IMR-90 (cell line): ENCODE results near the gene MYO9A. TPM values are rescaled to one million over a fixed set of nuclear protein-coding genes. Genes with fewer than 3 reads are reported as not detected.

Experiments used
- ATAC-seq: fragments of 200-7000 bp; cut with Tn5 transposase; 2 replicates; pipeline ENCODE4 v1.9.1; 2020; ENCODE audit warnings: low read depth, mild to moderate bottlenecking, moderate library complexity
- BruUV-seq: library from RNA; stranded (reverse); fragments of 400-500 nt; replicated peaks from 2 replicates; lab custom pipeline; 2021; lab: Mats Ljungman, UMichigan
- CTCF ChIA-PET: fragments of 300-600 bp; formaldehyde crosslinking; extraction: SDS; loops from one replicate; lab custom pipeline; 2021; ENCODE audit warnings: antibody characterized with exemption; lab: Yijun Ruan, JAX
- POLR2A ChIA-PET: fragments of 300-600 bp; sonication (Branson Sonifier 250); formaldehyde crosslinking; loops from one replicate; lab custom pipeline; 2022; ENCODE audit warnings: antibody characterized with exemption; ENCODE audit not compliant: unreplicated experiment; lab: Charles Lee
- DNase-seq: peaks from one replicate; pipeline ENCODE4 v3.0.0; 2013
- H2AFZ ChIP-seq: replicated peaks from 2 replicates; pipeline ENCODE3; 2013; ENCODE audit warnings: low read length, mild to moderate bottlenecking; ENCODE audit not compliant: poor library complexity
- H2AK5ac ChIP-seq: 2 replicates; pipeline ENCODE4 v1.6.1; 2013; ENCODE audit warnings: low read depth, low read length, inconsistent platforms
- H2AK9ac ChIP-seq: replicated peaks from 2 replicates; pipeline ENCODE3; 2013; ENCODE audit warnings: mild to moderate bottlenecking, low read depth, low read length, moderate library complexity; ENCODE audit not compliant: poor library complexity
- H2BK120ac ChIP-seq: 2 replicates; pipeline ENCODE4 v1.6.1; 2013; ENCODE audit warnings: low read depth, low read length, inconsistent platforms
- H2BK15ac ChIP-seq: 3 replicates; pipeline ENCODE4 v1.6.1; 2013; ENCODE audit warnings: low read depth, low read length, inconsistent platforms
- H2BK20ac ChIP-seq: 2 replicates; pipeline ENCODE4 v1.6.1; 2013; ENCODE audit warnings: low read depth, mild to moderate bottlenecking, inconsistent platforms, low read length, moderate library complexity
- H2BK5ac ChIP-seq: 2 replicates; pipeline ENCODE4 v1.6.1; 2013; ENCODE audit warnings: mild to moderate bottlenecking, low read depth, low read length, inconsistent platforms; ENCODE audit not compliant: poor library complexity, severe bottlenecking
- H3K14ac ChIP-seq: replicated peaks from 2 replicates; pipeline ENCODE4 v1.6.1; 2013; ENCODE audit warnings: low read depth, low read length, inconsistent platforms
- H3K18ac ChIP-seq: 2 replicates; pipeline ENCODE4 v1.6.1; 2013; ENCODE audit warnings: low read depth, low read length, control low read depth
- H3K23ac ChIP-seq: 2 replicates; pipeline ENCODE4 v1.6.1; 2013; ENCODE audit warnings: low read depth, low read length, inconsistent platforms
- H3K27ac ChIP-seq: 2 replicates; pipeline ENCODE4 v1.5.1; 2013; ENCODE audit warnings: mild to moderate bottlenecking, control low read depth, low read length; ENCODE audit not compliant: insufficient read depth
- H3K27me3 ChIP-seq: 2 replicates; pipeline ENCODE4 v1.6.1; 2013; ENCODE audit warnings: low read length; ENCODE audit not compliant: control insufficient read depth, insufficient read depth
- H3K36me3 ChIP-seq: 2 replicates; pipeline ENCODE4 v1.6.1; 2013; ENCODE audit warnings: low read length, mixed read lengths; ENCODE audit not compliant: control insufficient read depth, insufficient read depth
- H3K4ac ChIP-seq: 2 replicates; pipeline ENCODE4 v1.6.1; 2013; ENCODE audit warnings: low read depth, low read length, inconsistent platforms
- H3K4me1 ChIP-seq: 2 replicates; pipeline ENCODE4 v1.6.1; 2013; ENCODE audit warnings: low read length, mixed read lengths; ENCODE audit not compliant: control insufficient read depth, insufficient read depth
- H3K4me2 ChIP-seq: 2 replicates; pipeline ENCODE4 v1.6.1; 2013; ENCODE audit warnings: low read depth, mild to moderate bottlenecking, control low read depth, low read length, moderate library complexity
- H3K4me3 ChIP-seq: 2 replicates; pipeline ENCODE4 v1.5.1; 2013; ENCODE audit warnings: low read depth, mild to moderate bottlenecking, control low read depth, low read length, moderate library complexity; ENCODE audit not compliant: insufficient read depth
- H3K56ac ChIP-seq: 2 replicates; pipeline ENCODE4 v1.6.1; 2013; ENCODE audit warnings: low read length, inconsistent platforms; ENCODE audit not compliant: insufficient read depth; ENCODE audit errors: extremely low read depth
- H3K79me1 ChIP-seq, 2 experiments: 2 replicates each; pipeline ENCODE4 v1.6.1; 2013; ENCODE audit warnings: low read length in 2 of 2, inconsistent platforms in 1 of 2, low read depth in 1 of 2
- H3K9ac ChIP-seq: 2 replicates; pipeline ENCODE4 v1.6.1; 2013; ENCODE audit warnings: low read depth, low read length, control low read depth
- H3K9me1 ChIP-seq: 2 replicates; pipeline ENCODE4 v1.6.1; 2013; ENCODE audit warnings: low read length, inconsistent platforms; ENCODE audit not compliant: insufficient read depth
- H3K9me3 ChIP-seq: 2 replicates; pipeline ENCODE4 v1.6.1; 2013; ENCODE audit warnings: low read length; ENCODE audit not compliant: control insufficient read depth, insufficient read depth
- H4K20me1 ChIP-seq: 2 replicates; pipeline ENCODE4 v1.6.1; 2013; ENCODE audit warnings: low read length, inconsistent platforms; ENCODE audit not compliant: insufficient read depth
- H4K5ac ChIP-seq: 2 replicates; pipeline ENCODE4 v1.6.1; 2013; ENCODE audit warnings: mild to moderate bottlenecking, low read depth, low read length, control low read depth
- H4K8ac ChIP-seq, 2 experiments: 2 replicates each; pipeline ENCODE4 v1.6.1; 2013; ENCODE audit warnings: low read depth in 2 of 2, low read length in 2 of 2, control low read depth in 1 of 2, inconsistent platforms in 1 of 2
- H4K91ac ChIP-seq: 2 replicates; pipeline ENCODE4 v1.6.1; 2013; ENCODE audit warnings: low read depth, low read length, inconsistent platforms; ENCODE audit not compliant: insufficient read depth
- CHD1 ChIP-seq: IDR thresholded peaks from 2 replicates; pipeline ENCODE4 v1.6.1; 2012; ENCODE audit warnings: low read depth, low read length, improper control_type of control experiment
- MAZ ChIP-seq: IDR thresholded peaks from 2 replicates; pipeline ENCODE4 v1.6.1; 2012; ENCODE audit warnings: low read depth, mild to moderate bottlenecking, low read length, improper control_type of control experiment, moderate library complexity, borderline replicate concordance
- NFE2L2 ChIP-seq: fragments of 150-350 bp; IDR thresholded peaks from 2 replicates; pipeline ENCODE4 v1.6.1; 2016; ENCODE audit warnings: low read depth, mild to moderate bottlenecking, low read length
- POLR2A ChIP-seq: IDR thresholded peaks from 2 replicates; pipeline ENCODE4 v1.6.1; 2012; ENCODE audit warnings: mild to moderate bottlenecking, low read depth, low read length
- SMC3 ChIP-seq: fragments of 150-350 bp; IDR thresholded peaks from 2 replicates; pipeline ENCODE4 v1.6.1; 2016; ENCODE audit warnings: low read depth, mild to moderate bottlenecking, antibody characterized with exemption, low read length, moderate library complexity
- WGBS, 2 experiments: methylation state at CpG; one replicate each; pipeline versions ENCODE4 v1.1.5 to v1.1.7; 2013; ENCODE audit warnings: missing lambda C conversion rate in 2 of 2; ENCODE audit not compliant: insufficient read length in 1 of 2; ENCODE audit errors: extremely low coverage in 2 of 2; 5-methylcytosine and 5-hydroxymethylcytosine counted together
- dilution Hi-C: fragments of 300-500 bp; cut with HindIII; formaldehyde crosslinking; loops from one replicate; pipeline ENCODE4 v1.14.3; 2018; ENCODE audit warnings: low sequenced_read_pairs; ENCODE audit not compliant: unreplicated experiment
- in situ Hi-C: fragments of 300-500 bp; cut with MboI; formaldehyde crosslinking; loops from 3 replicates; pipeline ENCODE4 v1.14.3; 2019; ENCODE audit warnings: low sequenced_read_pairs, inconsistent platforms, mixed read lengths
- intact Hi-C: fragments of 100-400 bp; cut with micrococcal nuclease; formaldehyde crosslinking; loops from 2 replicates; pipeline ENCODE4 v1.10.0; 2022
- polyA plus RNA-seq, 3 experiments: library from polyadenylated mRNA; depleted of rRNA; stranded (reverse); fragments of >200 nt; gene quantifications; 2 replicates each; pipeline ENCODE4 v1.2.3, GENCODE V29; 2012; ENCODE audit warnings: low replicate concordance in 1 of 3
- total RNA-seq: library from RNA; depleted of rRNA; stranded (reverse); fragments of >200 nt; gene quantifications from 2 replicates; pipeline ENCODE4 v1.2.3, GENCODE V29; 2012

Gene MYO9A
- total and polyA plus RNA-seq, 2 of the 4 experiments (the other 2 are of a cell fraction): 6.0 to 49.5 TPM

- Histone ChIP-seq H3K27ac (no peak overlapping the region), H3K18ac (no peak overlapping the region), H2BK5ac (no peak overlapping the region), H3K4me3 (no peak overlapping the region), H2AK9ac (no peak overlapping the region), H4K5ac (no peak overlapping the region), H3K36me3 (0 out of 2 replicates have a peak, but pooled peaks cover 3% of the 10 kb centered on the region), H3K23ac (no peak overlapping the region), H3K9ac (no peak overlapping the region), H4K8ac (no peak overlapping the region), H3K4ac (no peak overlapping the region), H3K27me3 (no peaks in the 10 kb centered on the region), H4K20me1 (no peaks in the 10 kb centered on the region), H3K4me1 (no peaks in the 10 kb centered on the region), H2AFZ (no peak overlapping the region), H3K79me1 (peaks cover 0 to 2% of the 10 kb centered on the region in 2 experiments; a peak in 1 of 4 replicates), H2AK5ac (no peak overlapping the region), H3K4me2 (no peak overlapping the region), H4K91ac (no peak overlapping the region), H3K9me3 (no peaks in the 10 kb centered on the region), H2BK120ac (no peak overlapping the region), H3K14ac (no peak overlapping the region), H3K9me1 (no peaks in the 10 kb centered on the region), H2BK20ac (no peak overlapping the region), H3K56ac (no peak overlapping the region), H2BK15ac (no peak overlapping the region)
- no TSS peak for BruUV-seq
- WGBS, 2 experiments: no CpG with 5 or more reads among the region's 1 CpG
- dilution Hi-C loops (no loop called here), in situ Hi-C loops (no loop called here), intact Hi-C loops (no loop called here)
- ATAC-seq (no peak), DNase-seq (no peak)
- ChIA-PET POLR2A (no interaction called here), CTCF (interaction anchor here (1.1 kb wide), 1 partner anchor 28 kb away, joined by 4 read pairs; no protein-coding TSS in a partner anchor)
- TF ChIP-seq MAZ (no peak), CHD1 (no peak), SMC3 (no peak), NFE2L2 (no peak), POLR2A (no peak)
Measured at GRCh38 chr15:71970435-71970834, 147.5 kb downstream of the MYO9A start.
